Activated naive CD8-positive, alpha-beta T cell treated with anti-CD3 and anti-CD28 coated beads, Interleukin-2, amount 10 ng/mL, durations not matched to agents 7 days and 5 days (primary cell): Measurements from ENCODE around the gene ASPRV1. TPM values are rescaled to one million over a fixed set of nuclear protein-coding genes. Genes with fewer than 3 reads are reported as not detected.

Experiments used
- ATAC-seq: fragments of 150-1000 bp; cut with Tn5 transposase; one replicate; pipeline ENCODE4 v1.10.0; 2021; ENCODE audit warnings: low read depth, moderate library complexity
- POLR2A ChIA-PET: fragments of 350-600 bp; sonication (Branson Sonifier 250); formaldehyde crosslinking; loops from one replicate; lab custom pipeline; 2021; ENCODE audit warnings: antibody characterized with exemption; lab: Charles Lee
- DNase-seq: peaks from one replicate; pipeline ENCODE4 v3.0.0; 2021
- H3K27ac Mint-ChIP-seq: one replicate; pipeline ENCODE4 v1.8.0; 2022; ENCODE audit warnings: mild to moderate bottlenecking, mixed read lengths
- H3K27me3 Mint-ChIP-seq: one replicate; pipeline ENCODE4 v1.8.0; 2022; ENCODE audit warnings: mild to moderate bottlenecking, moderate library complexity, mixed read lengths
- H3K36me3 Mint-ChIP-seq: one replicate; pipeline ENCODE4 v1.8.0; 2021; ENCODE audit warnings: mild to moderate bottlenecking, mixed read lengths
- H3K4me1 Mint-ChIP-seq: one replicate; pipeline ENCODE4 v1.8.0; 2021; ENCODE audit warnings: mixed read lengths
- H3K4me3 Mint-ChIP-seq: one replicate; pipeline ENCODE4 v1.8.0; 2022; ENCODE audit warnings: mild to moderate bottlenecking, moderate library complexity, mixed read lengths
- H3K9me3 Mint-ChIP-seq: one replicate; pipeline ENCODE4 v1.8.0; 2021; ENCODE audit warnings: mixed read lengths
- total RNA-seq, 2 experiments: library from RNA; stranded (reverse); gene quantifications; one replicate each; pipeline ENCODE4 v1.2.3, GENCODE V29; 2021

Gene ASPRV1
- total RNA-seq, 2 experiments from 2014 or later, result 1.2 TPM

DNA sequence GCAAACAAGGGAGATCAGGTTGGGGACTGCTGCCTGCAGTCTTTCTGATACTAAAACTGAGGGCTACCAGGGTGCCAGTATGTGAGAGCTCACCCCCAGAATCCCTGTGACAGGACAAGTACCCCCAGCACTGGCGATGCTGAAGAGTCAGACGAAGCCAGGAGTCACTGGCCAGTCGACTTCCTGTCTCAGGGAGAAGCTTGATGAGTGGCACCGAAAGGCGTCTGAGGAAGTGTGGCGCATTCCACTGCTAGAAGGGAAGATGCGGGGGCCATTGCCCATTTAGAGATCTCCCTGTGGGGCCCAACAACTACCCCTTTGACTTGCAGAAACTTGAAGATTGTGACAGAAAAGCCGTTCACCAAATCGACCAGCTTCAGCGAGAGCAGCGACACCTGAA, 24.5 kb downstream of the ASPRV1 start:
- POLR2A ChIA-PET, result no interaction called here
- H3K27me3 Mint-ChIP-seq, result no peaks in the 10 kb centered on the region
- no peaks in the 10 kb centered on the region for H3K9me3 Mint-ChIP-seq
- no peak for DNase-seq
- H3K36me3 Mint-ChIP-seq, result peaks cover 36% of the 10 kb centered on the region
- no peak overlapping the region for H3K27ac Mint-ChIP-seq
- no peak overlapping the region for H3K4me3 Mint-ChIP-seq
- ATAC-seq, result no peak
- H3K4me1 Mint-ChIP-seq, result peaks cover 10% of the 10 kb centered on the region

DNA sequence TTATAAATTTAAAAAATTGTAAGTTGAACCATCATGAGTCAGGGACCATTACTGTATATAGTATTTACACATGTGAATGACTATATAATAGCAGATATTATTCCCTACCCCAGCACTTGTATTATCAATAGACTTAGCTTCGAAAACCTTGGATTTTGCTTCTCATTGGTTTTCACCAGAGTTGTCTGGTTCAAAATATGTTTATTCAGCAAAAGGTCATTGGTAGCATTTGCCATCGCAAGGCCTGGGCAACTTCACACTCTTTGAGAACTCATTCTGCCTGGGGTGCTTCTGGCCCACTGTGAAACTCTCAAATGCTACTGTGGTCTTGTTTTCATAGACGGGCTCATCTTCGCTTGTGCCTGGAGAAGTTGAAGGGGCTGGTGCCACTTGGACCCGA, 26.4 kb downstream of the ASPRV1 start:
- Mint-ChIP-seq H3K4me3 (no peak overlapping the region), H3K9me3 (no peaks in the 10 kb centered on the region), H3K4me1 (peaks cover 14% of the 10 kb centered on the region), H3K27ac (no peak overlapping the region), H3K36me3 (peaks cover 40% of the 10 kb centered on the region), H3K27me3 (no peaks in the 10 kb centered on the region)
- POLR2A ChIA-PET, result interaction anchor here (0.6 to 1.5 kb wide), 2 partner anchors 11 to 33 kb away, joined by 4 read pairs; no protein-coding TSS in a partner anchor
- DNase-seq (no peak), ATAC-seq (no peak)

DNA sequence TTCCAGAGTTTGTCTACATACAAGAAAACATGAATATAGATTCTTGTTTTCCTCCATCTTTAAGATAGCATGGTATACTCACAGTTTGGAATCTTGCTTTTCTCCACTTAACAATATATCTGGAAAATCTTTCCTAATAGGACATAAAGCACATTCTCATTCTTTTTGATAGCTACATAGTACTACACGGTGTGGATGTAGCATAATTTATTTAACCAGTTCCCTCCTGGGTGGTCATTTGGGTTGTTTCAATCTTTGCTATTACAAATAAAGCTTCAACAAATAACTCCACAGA, 26.9 kb downstream of the ASPRV1 start:
- H3K4me1 Mint-ChIP-seq, result peaks cover 14% of the 10 kb centered on the region
- H3K27ac Mint-ChIP-seq, result no peak overlapping the region
- no peak for ATAC-seq
- H3K36me3 Mint-ChIP-seq, result peaks cover 41% of the 10 kb centered on the region
- no peaks in the 10 kb centered on the region for H3K9me3 Mint-ChIP-seq
- DNase-seq, result no peak
- H3K4me3 Mint-ChIP-seq, result no peak overlapping the region
- no peaks in the 10 kb centered on the region for H3K27me3 Mint-ChIP-seq
- POLR2A ChIA-PET, result interaction anchor here (0.6 to 1.5 kb wide), 2 partner anchors 11 to 32 kb away, joined by 4 read pairs; no protein-coding TSS in a partner anchor

DNA sequence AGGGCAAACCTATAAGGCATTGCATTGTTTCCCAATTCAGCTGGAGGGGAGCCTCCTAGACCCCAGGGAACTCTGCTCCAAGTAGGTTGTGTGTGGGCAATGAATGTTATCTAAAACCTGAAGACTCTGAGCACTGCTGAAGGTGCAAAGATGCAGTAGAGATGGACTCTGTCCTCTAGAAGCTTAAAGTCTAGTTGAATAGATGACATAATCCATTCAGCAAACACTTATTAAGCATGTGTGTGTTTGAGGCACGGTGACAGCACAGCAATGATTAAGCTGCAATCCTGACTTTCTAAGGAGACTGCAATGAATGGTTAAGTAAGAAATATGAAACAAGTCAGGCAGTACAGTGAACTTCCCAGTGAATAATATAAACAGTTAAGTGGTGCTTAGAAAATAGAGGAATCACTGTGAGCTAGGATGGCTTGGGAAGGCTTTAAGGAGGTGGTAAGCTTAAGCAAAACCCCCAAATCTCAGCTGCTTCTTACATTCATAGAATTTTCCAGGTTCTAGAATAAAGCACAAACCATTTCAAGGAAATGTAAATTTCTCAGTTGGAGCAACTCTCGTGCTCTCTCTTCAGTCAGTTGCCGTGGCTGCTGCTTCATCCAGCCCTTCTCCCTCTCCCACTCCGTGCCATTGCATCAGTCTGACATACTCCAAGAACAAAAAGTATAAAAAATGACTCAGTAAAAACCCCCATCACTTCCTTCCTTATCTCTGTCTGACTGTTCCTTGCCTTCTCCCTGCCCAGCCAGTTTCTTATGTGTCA, 27.4 kb downstream of the ASPRV1 start:
- no peak overlapping the region for H3K27ac Mint-ChIP-seq
- H3K4me1 Mint-ChIP-seq, result peaks cover 14% of the 10 kb centered on the region
- POLR2A ChIA-PET, result interaction anchor here (1.3 to 1.5 kb wide), 2 partner anchors 12 kb away, joined by 4 read pairs; no protein-coding TSS in a partner anchor
- H3K27me3 Mint-ChIP-seq, result no peaks in the 10 kb centered on the region
- no peak for DNase-seq
- peaks cover 42% of the 10 kb centered on the region for H3K36me3 Mint-ChIP-seq
- no peaks in the 10 kb centered on the region for H3K9me3 Mint-ChIP-seq
- ATAC-seq, result no peak
- H3K4me3 Mint-ChIP-seq, result no peak overlapping the region

DNA sequence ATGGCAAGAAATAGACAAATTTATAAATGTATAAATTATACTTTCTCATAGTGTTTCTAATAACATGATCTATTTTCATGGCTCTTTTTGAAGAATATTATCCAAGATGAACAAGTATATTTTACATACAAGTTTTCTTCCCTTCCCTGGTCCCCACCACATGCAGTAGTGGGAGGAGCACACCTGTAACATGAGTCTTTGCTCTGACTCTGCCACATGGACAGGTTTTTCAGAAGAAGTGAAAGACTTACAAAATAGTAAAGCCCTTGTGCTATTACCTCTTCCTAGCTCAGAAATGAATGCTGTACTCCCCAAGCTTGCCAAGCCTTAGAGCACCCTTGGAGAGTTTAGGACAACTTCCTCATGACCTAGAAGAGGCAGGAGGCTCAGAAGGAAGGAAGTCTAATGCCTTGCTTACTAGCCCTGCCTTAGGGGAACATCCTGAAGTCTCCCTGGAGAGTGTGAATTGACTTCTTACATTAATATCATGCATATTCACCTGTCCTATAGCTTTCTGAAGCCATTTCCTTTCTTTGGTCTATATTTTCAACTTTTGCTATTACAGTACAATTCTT, 28.1 kb downstream of the ASPRV1 start:
- peaks cover 36% of the 10 kb centered on the region for H3K36me3 Mint-ChIP-seq
- no peaks in the 10 kb centered on the region for H3K9me3 Mint-ChIP-seq
- H3K27me3 Mint-ChIP-seq, result no peaks in the 10 kb centered on the region
- H3K27ac Mint-ChIP-seq, result no peak overlapping the region
- POLR2A ChIA-PET, result interaction anchor here (1.3 kb wide), 1 partner anchor 13 kb away, joined by 4 read pairs; no protein-coding TSS in a partner anchor
- no peak for ATAC-seq
- no peak for DNase-seq
- no peak overlapping the region for H3K4me3 Mint-ChIP-seq
- peaks cover 14% of the 10 kb centered on the region for H3K4me1 Mint-ChIP-seq

DNA sequence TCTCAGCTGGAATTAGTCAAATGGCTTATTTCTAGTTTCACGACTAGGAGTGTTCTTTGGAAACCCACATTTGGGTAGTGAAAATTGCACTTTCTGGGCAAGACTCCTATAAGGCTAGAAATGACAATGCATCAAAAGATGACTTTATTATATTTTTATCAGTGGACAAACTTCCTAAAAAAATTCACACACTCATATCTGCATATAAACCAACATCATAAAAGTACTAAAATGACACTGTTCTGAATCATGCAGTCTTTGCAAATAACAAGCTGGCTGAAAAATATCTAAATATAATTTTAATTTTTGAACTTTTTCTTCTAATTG, 28.9 kb downstream of the ASPRV1 start:
- no peak overlapping the region for H3K27ac Mint-ChIP-seq
- H3K27me3 Mint-ChIP-seq, result no peaks in the 10 kb centered on the region
- H3K9me3 Mint-ChIP-seq, result no peaks in the 10 kb centered on the region
- no peak for DNase-seq
- H3K36me3 Mint-ChIP-seq, result peaks cover 35% of the 10 kb centered on the region
- no peak for ATAC-seq
- no peak overlapping the region for H3K4me3 Mint-ChIP-seq
- peaks cover 14% of the 10 kb centered on the region for H3K4me1 Mint-ChIP-seq
- POLR2A ChIA-PET, result interaction anchor here (1.3 to 1.4 kb wide), 2 partner anchors 13 to 18 kb away, joined by 4 read pairs; partner anchors contain the start of gene MXD1

DNA sequence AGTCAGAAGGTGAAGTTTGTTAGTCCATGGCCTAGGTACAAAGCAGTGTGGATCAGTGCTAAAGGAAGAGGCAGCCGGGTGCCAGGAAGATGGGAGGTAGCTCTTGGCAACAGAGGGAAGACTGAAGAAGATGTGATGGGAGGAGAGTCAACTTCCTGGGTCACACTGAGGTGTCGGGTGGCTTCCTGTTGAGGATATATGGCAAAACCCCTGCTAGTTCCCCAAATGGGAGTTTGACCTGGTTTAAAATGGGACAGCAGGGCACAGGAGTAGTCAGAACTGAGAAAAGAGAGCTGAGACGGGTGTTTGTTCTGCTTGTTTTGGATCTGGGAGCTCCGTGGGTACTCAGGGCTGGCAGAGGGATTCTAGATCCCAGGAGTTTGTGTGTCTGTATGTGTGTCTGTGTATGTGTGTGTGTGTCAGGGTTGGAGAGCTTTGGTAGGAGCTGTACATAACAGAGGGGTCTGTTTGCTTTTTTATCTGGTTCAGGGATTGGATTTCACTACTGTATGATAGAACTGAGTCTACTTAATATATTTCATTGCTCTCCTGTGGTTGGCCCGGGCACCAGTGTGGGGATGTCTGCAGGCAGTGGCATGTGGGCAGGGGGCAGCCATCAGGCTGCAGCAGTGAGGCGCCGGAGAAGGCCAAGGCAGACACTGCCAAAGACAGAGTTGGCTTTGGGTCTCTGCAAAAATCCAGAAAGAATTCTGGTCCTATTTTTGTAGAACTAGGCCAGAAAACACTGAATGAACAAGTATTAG, 29.4 kb downstream of the ASPRV1 start:
- ATAC-seq (no peak), DNase-seq (no peak)
- POLR2A ChIA-PET, result interaction anchor here (0.5 to 1.4 kb wide), 3 partner anchors 8 to 143 kb away, joined by 3 to 4 read pairs (median 3); partner anchors contain the start of gene MXD1
- peak overlapping the region; percentile 71 for H3K27ac Mint-ChIP-seq
- H3K27me3 Mint-ChIP-seq, result no peaks in the 10 kb centered on the region
- no peak overlapping the region for H3K4me3 Mint-ChIP-seq
- H3K9me3 Mint-ChIP-seq, result no peaks in the 10 kb centered on the region
- peaks cover 15% of the 10 kb centered on the region for H3K4me1 Mint-ChIP-seq
- peaks cover 35% of the 10 kb centered on the region for H3K36me3 Mint-ChIP-seq

DNA sequence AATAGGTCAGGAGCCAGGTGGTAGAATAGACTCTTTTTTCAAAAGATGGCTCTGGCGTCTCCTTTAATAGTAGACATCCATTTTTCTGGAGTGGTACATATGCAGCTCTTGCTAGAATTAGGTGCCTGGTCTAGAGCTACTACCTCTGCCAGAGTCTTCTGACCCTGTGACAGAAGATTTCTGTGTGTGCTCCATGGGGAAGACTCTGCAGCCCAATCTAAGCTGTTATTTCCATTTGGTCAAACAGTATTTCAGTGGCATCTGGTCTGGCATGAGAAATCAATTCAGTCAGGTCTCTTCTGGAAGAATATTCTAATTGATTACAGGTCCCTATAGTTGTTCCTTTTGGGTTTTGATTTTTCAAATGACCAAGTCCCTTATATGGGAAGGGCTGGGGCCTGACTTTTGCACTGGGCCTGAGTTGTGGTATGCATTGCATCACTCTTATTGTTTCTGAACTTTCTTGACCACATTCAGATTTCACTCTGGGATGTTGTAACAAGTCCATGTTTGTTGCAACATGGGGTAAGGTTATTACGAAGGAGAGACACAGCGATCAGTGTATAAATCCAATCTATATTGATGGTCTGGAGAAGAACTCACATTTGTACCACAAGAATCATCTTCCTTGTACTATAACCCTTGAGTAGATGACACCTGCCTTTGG, 34.4 kb downstream of the ASPRV1 start:
- Mint-ChIP-seq H3K27me3 (no peaks in the 10 kb centered on the region), H3K4me3 (no peak overlapping the region), H3K36me3 (peaks cover 33% of the 10 kb centered on the region), H3K9me3 (no peaks in the 10 kb centered on the region), H3K4me1 (peaks cover 7% of the 10 kb centered on the region), H3K27ac (no peak overlapping the region)
- POLR2A ChIA-PET, result no interaction called here
- ATAC-seq (no peak), DNase-seq (no peak)

DNA sequence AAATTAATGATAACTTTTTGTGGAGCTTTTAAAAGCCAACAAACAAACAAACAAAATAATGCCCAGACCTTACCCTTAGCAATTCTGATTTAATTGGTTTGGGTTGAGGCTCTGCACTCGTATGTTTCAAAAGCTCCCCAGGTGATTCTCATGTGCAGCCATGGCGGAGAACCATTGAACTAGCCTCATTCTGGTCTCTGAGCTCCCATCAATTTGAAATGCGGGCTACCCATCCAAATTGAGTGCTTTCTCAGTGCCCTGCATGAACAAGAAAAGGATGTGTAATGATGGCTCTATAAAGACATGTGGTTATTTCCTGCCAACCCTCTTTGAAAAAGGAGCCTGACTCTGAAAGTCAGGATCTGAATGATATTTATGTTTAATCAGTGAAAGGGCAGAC, 38.3 kb downstream of the ASPRV1 start:
- H3K36me3 Mint-ChIP-seq, result peaks cover 27% of the 10 kb centered on the region
- H3K27ac Mint-ChIP-seq, result no peak overlapping the region
- POLR2A ChIA-PET, result interaction anchor here (0.9 kb wide), 1 partner anchor 8 kb away, joined by 3 read pairs; the partner anchor contains the start of gene MXD1

DNA sequence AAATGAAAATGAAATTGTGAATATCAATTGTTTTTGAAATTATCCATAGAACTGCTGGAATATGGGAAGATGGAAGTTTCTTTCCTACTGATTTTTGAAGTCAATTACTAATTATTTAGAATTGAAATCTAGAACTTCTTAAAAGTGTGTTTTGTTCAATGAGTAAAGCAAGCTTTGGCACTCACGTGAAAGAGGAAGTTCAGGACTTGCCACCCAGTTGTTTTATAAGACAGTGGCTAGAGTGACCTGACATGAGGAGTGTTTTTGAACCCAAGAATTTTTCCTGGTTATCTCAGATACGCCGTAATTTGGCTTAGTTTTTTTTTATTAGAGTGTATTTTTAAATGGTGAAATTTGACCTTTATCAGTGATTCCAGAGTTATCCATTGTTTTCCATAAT, 43.0 kb downstream of the ASPRV1 start:
- POLR2A ChIA-PET, result no interaction called here
- Mint-ChIP-seq H3K4me1 (peaks cover 21% of the 10 kb centered on the region), H3K36me3 (peaks cover 19% of the 10 kb centered on the region), H3K27ac (no peak overlapping the region), H3K27me3 (no peaks in the 10 kb centered on the region), H3K9me3 (no peaks in the 10 kb centered on the region), H3K4me3 (no peak overlapping the region)
- ATAC-seq, result no peak
- no peak for DNase-seq

More for the DNA sequence above, 38.3 kb downstream of the ASPRV1 start:
- peaks cover 4% of the 10 kb centered on the region for H3K4me1 Mint-ChIP-seq
- DNase-seq, result no peak
- H3K9me3 Mint-ChIP-seq, result no peaks in the 10 kb centered on the region
- ATAC-seq, result no peak
- H3K4me3 Mint-ChIP-seq, result no peak overlapping the region
- H3K27me3 Mint-ChIP-seq, result no peaks in the 10 kb centered on the region

DNA sequence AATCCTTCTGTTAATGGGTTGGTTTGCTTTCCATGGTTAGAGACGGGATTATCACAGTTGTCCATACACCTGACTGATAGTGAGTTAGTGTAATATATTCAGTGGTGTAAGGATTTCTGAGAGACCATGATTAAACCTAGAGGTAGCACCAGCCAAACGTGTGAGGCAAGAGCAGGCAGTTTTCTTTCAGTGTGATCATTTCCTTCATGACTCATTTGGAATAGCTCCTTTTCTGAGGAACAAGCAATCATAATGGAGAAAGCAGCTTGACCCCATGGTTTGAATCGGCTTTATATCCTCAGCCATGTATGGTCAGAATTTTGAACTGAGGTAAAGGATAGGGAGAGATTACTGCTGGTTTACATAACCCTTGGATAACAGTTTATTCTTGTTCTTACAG, 43.6 kb downstream of the ASPRV1 start:
- Mint-ChIP-seq H3K9me3 (no peaks in the 10 kb centered on the region), H3K27ac (no peak overlapping the region), H3K4me1 (peaks cover 23% of the 10 kb centered on the region), H3K27me3 (no peaks in the 10 kb centered on the region), H3K4me3 (no peak overlapping the region), H3K36me3 (peaks cover 17% of the 10 kb centered on the region)
- POLR2A ChIA-PET, result no interaction called here
- no peak for ATAC-seq
- DNase-seq, result no peak

DNA sequence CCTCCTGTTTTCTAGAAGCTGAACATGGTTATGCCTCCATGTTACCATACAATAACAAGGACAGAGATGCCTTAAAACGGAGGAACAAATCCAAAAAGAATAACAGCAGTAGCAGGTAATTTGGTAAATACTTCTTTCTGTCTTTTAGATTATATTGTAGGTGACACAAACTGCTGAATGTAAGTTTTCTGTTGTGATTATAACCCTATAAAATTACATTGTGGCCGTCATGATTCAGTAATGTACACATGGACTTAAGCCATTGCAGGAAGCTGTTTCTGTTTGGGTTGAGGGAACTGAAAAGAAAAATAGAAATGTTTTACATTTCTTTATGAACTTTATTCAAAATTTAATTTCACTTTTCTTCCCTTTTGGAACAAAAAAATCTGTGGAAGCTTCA, 45.3 kb downstream of the ASPRV1 start:
- peaks cover 11% of the 10 kb centered on the region for H3K36me3 Mint-ChIP-seq
- peak overlapping the region; percentile 73 for H3K4me3 Mint-ChIP-seq
- peaks cover 27% of the 10 kb centered on the region for H3K4me1 Mint-ChIP-seq
- peak overlapping the region; percentile 19 for H3K27ac Mint-ChIP-seq
- DNase-seq, result no peak
- POLR2A ChIA-PET, result interaction anchor here (0.6 to 5.6 kb wide), 10 partner anchors 22 to 274 kb away, joined by 3 to 84 read pairs (median 7); partner anchors contain the start of genes C2orf42, PCBP1 and SNRNP27
- no peaks in the 10 kb centered on the region for H3K27me3 Mint-ChIP-seq
- no peaks in the 10 kb centered on the region for H3K9me3 Mint-ChIP-seq
- no peak for ATAC-seq
